NCI-H2029 (cell line): Measurements from ENCODE around the gene CELF4.

ENCODE experiments used
- DNase-seq: peaks from one replicate; lab custom pipeline; 2025; lab: John Stamatoyannopoulos, UW

CELF4 gene

GRCh38 chr18:37524139-37524497 is 41.5 kb downstream of the CELF4 start:
- no peak for DNase-seq

GRCh38 chr18:37521510-37522465 is 43.8 kb downstream of the CELF4 start:
- no peak for DNase-seq

GRCh38 chr18:37520508-37520907 is 45.1 kb downstream of the CELF4 start:
- no peak for DNase-seq

GRCh38 chr18:37519510-37520135 is 46.0 kb downstream of the CELF4 start:
- DNase-seq = no peak

GRCh38 chr18:37516361-37516853 is 49.2 kb downstream of the CELF4 start:
- DNase-seq = no peak

- no peak for DNase-seq
Observed at GRCh38 chr18:37514953-37515352, 50.6 kb downstream of the CELF4 start.

- DNase-seq = no peak
Observed at GRCh38 chr18:37512400-37512799, 53.2 kb downstream of the CELF4 start.

- DNase-seq = no peak
Observed at GRCh38 chr18:37511721-37512298, 53.8 kb downstream of the CELF4 start.

GRCh38 chr18:37509600-37509999 is 56.0 kb downstream of the CELF4 start:
- DNase-seq = no peak

GRCh38 chr18:37508207-37508606 is 57.4 kb downstream of the CELF4 start:
- DNase-seq = no peak

- no peak for DNase-seq
Observed at GRCh38 chr18:37507239-37507638, 58.4 kb downstream of the CELF4 start.

GRCh38 chr18:37506001-37506400 is 59.6 kb downstream of the CELF4 start:
- no peak for DNase-seq

- DNase-seq = no peak
Observed at GRCh38 chr18:37505321-37505720, 60.3 kb downstream of the CELF4 start.

- no peak for DNase-seq
Observed at GRCh38 chr18:37502601-37503000, 63.0 kb downstream of the CELF4 start.

GRCh38 chr18:37502036-37502435 is 63.6 kb downstream of the CELF4 start:
- DNase-seq = no peak

GRCh38 chr18:37501136-37501535 is 64.5 kb downstream of the CELF4 start:
- DNase-seq = no peak

GRCh38 chr18:37499913-37500312 is 65.7 kb downstream of the CELF4 start:
- DNase-seq = no peak

- DNase-seq = no peak
Observed at GRCh38 chr18:37499044-37499443, 66.6 kb downstream of the CELF4 start.

- no peak for DNase-seq
Observed at GRCh38 chr18:37497853-37498518, 67.6 kb downstream of the CELF4 start.

- DNase-seq = no peak
Observed at GRCh38 chr18:37496568-37496967, 69.0 kb downstream of the CELF4 start.

GRCh38 chr18:37495354-37495753 is 70.2 kb downstream of the CELF4 start:
- no peak for DNase-seq

GRCh38 chr18:37494406-37494805 is 71.2 kb downstream of the CELF4 start:
- DNase-seq = no peak
